ENCODE results near the gene GATA1.
A peak's percentile ranks its signal among the peaks of the same experiment; 100 is the strongest.

Gene GATA1

GRCh38 chrX:48786341-48786800 is at the start of gene GATA1:
Gene GATA1 (plus strand): TSS chrX:48786590. CDS start chrX:48791110, 4,520 bp downstream.
- DNase-seq, result no peak

- DNase-seq, result no peak
Measured at GRCh38 chrX:48736878-48737212, 49.5 kb upstream of the GATA1 start.

DNA sequence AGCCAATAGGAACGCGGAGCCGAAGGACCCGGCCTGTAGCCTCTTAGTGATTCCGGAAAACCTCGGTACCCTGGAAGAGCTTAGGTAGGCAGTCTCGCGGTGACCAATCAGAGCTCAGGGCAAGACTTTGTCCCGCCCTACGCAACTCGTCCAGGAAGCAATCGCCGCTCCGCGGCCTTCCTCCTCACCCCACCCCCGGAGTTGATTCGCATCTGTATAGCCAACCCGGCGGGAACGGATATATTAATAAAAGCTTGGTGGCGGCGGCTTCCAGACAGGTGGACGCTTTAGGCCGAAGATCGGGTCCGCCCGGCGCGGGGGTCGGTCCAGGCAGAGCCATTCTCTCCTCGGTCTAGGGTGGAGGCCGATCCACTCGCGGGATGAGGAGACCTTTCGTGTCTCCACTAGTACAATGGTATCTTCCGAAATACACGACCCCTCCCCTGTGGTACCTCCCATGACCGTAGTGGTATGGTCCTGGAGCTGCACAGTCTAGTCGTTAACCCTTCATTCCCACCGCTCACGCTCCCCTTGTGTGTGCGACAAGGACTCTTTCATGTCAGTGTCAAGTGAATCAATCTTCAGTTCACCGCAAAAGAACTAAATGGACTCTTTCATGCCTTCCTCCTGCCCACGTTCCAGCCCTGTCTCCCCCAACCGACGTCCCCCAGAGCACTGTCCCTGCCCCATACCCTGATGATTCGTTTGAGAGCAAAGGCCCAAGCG is 49.0 kb upstream of the GATA1 start:
- DNase-seq, result peak; percentile 94

DNA sequence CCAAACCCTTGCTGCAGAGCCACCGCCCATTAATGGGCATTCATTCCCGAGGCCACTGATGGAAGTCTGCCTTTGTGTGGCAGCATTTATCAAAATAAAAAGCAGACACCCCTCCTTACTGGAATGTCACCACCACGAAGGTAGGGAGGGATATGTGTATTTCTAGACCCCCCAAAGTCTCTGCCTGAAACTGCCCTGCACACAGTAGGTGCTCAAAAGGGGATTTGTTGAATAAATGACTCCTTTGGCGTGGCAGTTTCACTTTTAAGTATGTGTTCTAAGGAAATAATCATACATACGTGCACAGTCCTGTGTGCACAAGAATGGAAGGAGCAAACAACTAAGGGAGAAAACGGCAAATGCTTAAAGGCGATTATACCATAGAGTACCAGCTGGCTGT is 48.5 kb upstream of the GATA1 start:
- no peak for DNase-seq

DNA sequence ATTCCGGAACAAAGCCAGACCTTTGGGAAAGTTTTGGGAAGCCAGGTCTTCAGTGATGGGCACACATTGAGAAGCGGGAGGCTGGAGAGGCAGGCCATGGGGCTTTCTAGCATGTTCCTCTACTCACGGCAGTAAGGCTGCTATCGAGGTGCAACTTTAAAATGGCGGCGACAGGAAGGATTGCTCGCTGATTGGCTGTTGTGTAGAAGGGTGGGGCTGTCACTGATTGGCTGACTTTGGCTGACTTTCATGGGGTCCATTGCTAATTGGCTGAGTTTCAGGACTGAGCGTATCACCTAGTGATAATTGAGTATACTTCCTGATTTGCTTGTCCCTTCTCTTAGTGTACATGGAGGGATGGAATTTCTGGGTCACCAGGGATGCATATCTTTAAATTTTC is 44.6 kb upstream of the GATA1 start:
- DNase-seq, result no peak

GRCh38 chrX:48745222-48745621 is 41.2 kb upstream of the GATA1 start:
- no peak for DNase-seq

DNA sequence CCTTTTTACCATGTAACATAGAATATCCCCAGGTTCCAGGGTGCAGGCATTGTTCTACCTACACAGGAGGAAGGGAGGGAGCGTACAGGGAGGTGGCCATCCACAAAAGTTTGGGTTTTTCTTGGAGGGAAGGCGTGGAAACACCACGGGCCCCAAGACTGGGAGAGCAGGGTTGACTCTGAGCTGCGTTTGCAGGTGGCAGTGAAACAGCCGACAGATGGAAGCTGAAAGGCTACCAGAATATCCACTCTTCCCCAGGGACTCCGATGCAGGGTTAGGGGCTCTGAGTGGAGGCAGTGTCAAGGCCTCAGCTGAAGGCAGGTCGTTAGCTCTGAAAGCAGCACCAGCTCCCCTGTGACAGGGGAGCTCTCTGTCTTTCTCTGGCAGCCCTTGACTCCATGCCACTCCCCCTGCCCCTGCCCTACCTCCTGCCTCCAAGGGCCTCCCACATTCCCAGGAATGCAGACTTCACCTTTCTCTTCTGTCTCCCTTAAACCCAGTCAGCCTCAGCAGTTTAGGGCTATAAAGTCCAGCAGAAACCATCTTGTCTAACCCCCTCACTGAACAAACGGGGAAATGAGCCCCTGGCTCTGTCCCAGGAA is 38.9 kb upstream of the GATA1 start:
- no peak for DNase-seq

GRCh38 chrX:48749182-48749581 is 37.2 kb upstream of the GATA1 start:
- DNase-seq, result no peak

- DNase-seq, result no peak
Measured at GRCh38 chrX:48751343-48751742, 35.0 kb upstream of the GATA1 start.

DNA sequence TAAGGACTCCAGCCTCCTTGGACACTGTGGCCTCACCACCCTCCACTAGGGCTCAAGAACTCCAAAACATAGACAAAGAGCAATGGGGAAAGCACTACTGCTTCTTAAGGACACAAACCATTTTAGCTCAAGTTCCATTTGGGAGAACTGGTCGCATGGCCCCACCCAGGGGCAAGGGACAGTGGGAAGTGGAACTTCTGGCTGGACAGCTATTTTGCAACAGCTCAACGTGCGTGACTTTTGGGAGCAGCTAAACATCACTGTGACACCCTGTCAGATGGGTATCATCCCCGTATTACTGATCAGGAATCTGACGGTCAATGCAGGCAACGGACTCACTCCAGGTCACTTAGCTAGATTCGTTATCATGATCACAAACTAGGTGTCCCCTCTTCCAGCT is 33.9 kb upstream of the GATA1 start:
- no peak for DNase-seq

DNA sequence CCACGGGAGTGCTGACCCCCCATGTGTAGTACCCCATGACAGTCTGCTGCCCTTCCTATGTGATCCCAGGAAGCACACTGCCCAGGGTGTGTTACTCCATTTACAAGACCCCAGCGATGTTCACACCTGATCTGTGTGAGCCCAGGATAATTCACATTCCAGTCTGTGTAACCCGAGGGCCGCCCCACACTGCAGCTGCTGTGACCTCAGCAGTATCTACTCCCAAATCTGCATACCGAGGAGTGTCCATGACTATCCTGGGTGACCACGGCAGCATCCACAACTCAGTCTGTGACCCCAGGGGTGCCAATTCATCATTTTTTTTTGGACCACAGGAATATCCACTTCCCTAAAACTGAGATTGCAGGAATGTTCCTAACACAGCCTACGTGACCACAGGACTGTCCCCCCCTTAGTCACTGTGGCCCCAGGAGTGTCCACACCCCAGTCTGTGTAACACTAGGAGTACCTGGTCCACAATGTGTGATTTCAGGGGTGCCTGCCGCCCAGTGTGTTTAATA is 32.6 kb upstream of the GATA1 start:
- DNase-seq, result no peak

DNA sequence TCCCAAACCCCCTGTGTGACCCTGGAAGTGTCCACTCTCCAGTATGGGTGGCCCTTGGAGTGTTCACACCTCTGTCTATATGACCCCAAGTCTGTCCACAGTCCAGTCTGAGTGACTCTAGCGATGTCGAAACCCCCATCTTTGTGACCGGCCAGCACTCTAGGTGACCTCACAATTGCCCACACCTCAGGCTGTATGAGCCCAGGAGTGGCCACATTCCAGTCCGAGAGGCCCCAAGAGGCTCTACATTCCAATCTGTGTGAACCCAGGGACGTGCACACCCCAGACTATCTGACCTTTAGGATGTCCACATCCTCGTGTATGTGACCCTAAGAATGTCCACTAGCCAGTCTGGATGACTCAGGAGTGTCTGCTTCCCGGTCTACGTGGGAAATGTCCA is 32.2 kb upstream of the GATA1 start:
- DNase-seq, result no peak

DNA sequence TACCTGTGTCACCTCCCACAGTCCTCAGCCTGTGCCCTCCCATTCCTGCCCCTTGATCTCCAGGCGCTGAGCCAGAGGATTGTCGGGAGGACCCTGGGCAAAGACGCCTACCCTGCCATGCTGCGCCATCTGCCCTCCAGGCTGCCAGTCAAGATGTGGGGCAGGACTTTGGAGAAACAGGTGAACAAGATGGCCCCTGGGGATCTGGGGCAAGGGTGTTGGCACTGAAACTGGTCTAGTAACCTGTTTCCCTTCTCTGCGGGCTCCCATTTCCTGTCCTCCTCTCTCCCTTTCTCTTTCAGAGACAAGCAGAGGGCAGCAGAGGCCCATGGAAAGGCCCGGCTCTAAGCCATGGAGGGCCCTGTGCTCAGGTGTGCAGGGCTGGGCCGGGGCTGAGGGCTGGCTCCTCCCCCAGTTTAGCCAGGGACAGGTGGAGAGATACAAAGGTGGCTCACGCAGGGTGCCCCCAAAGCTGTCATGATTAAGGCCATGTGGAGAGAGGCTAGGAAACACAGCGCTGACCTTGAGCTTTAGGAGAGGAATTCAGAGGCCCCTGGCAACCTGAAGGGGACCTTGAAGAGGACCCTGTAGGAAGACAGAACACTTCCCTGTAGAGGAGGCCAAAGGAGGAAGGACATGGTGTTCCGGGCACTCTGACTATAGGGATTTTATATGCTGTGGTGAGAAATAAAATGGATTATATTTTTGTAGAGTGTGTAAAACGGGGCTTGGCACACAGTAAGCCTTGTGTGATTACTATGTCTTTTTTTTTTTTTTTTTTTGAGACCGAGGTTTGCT is 24.5 kb upstream of the GATA1 start, which contains the start of gene GLOD5:
Gene GLOD5 (plus strand): TSS at position 74 of the 798 bp plus-strand sequence. CDS start 44 bp downstream, at position 118.
- no peak for DNase-seq

GRCh38 chrX:48769230-48769629 is 17.2 kb upstream of the GATA1 start:
- no peak for DNase-seq

DNA sequence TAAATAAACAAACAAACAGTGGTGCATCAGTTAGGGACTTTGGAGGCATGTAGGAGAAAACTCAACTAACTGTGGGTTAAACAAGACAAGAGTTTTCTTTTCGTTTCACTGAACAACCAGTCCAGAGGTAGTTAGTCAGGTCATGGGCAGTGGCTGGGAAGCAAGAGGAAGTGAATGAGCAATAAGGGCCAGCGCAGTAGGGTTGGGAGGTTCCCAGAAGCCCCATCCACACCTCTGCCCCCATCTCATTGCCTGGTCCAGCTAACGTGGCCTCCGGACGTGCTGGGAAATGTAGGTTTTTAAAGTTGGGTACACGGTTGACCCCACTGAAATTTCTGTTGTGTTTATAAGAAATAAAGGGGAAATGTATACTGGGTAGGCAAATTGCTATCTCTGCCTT is 16.1 kb upstream of the GATA1 start:
- no peak for DNase-seq

GRCh38 chrX:48772602-48773001 is 13.8 kb upstream of the GATA1 start:
- DNase-seq, result no peak

GRCh38 chrX:48776818-48777439 is 9.5 kb upstream of the GATA1 start:
- no peak for DNase-seq

DNA sequence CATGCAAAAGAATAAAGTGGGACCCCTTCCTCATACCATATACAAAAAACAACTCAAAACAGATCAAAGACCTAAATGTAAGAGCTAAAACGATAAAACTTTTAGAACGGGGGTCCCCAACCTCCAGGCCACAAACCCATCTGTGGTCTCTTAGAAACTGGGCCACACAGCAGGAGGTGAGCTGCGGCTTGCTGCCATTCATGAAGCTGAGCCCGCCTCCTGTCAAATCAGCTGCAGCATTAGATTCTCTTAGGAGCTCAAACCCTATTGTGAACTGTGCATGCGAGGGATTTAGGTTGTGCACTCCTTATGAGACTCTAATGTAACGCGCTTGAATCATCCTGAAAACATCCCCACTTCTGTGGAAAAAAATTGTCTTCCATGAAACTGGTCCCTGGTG is 7.0 kb upstream of the GATA1 start:
- DNase-seq, result no peak

- DNase-seq, result no peak
Measured at GRCh38 chrX:48781705-48782104, 4.7 kb upstream of the GATA1 start.

- DNase-seq, result no peak
Measured at GRCh38 chrX:48782216-48782615, 4.2 kb upstream of the GATA1 start.

GRCh38 chrX:48782795-48783194 is 3.6 kb upstream of the GATA1 start:
- DNase-seq, result no peak

GRCh38 chrX:48784726-48785125 is 1.7 kb upstream of the GATA1 start:
- DNase-seq, result no peak

DNA sequence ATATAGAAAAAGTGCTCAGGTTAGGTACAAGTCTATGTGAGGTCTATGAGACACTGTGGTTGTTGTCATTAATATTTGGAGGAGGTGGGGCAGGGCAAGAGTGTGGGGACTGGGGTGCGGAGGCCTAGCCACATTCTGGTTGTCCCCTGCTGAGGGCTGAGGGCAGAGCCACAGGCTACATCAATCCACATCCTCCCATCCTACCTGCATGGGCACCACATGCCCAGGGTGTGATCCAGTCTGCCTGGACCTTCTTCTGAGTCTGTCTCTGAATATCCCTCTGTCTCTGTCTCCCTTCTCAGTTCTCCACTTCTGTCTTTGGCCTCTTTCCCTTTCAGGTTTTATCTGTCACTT is 1.2 kb upstream of the GATA1 start:
- no peak for DNase-seq

Data from amniotic stem cell (primary cell).